OCI-M1 (cell line): ENCODE data around the gene AOAH.
"Not testable (repeated sequence)": the region's sequence is repeated elsewhere in the genome, so short reads cannot be mapped to it uniquely, and the experiment has no call there.

ENCODE experiments used
- DNase-seq: peaks from one replicate; lab custom pipeline; 2025; lab: John Stamatoyannopoulos, UW

Gene AOAH

GRCh38 chr7:36657036-36657660, 67.1 kb downstream of the AOAH start:
- no peak for DNase-seq

GRCh38 chr7:36654436-36654835, 69.9 kb downstream of the AOAH start:
- DNase-seq = no peak

GRCh38 chr7:36653663-36654355, 70.5 kb downstream of the AOAH start:
- DNase-seq = no peak

- no peak for DNase-seq
These were observed 71.2 kb downstream of the AOAH start for GRCh38 chr7:36653008-36653662.

- DNase-seq = no peak
These were observed 71.9 kb downstream of the AOAH start for GRCh38 chr7:36652431-36652830.

GRCh38 chr7:36651404-36651803, 72.9 kb downstream of the AOAH start:
- DNase-seq = no peak

GRCh38 chr7:36650766-36651312, 73.5 kb downstream of the AOAH start:
- no peak for DNase-seq

- no peak for DNase-seq
These were observed 74.0 kb downstream of the AOAH start for GRCh38 chr7:36650320-36650719.

- not testable (repeated sequence) for DNase-seq
These were observed 75.0 kb downstream of the AOAH start for GRCh38 chr7:36649319-36649718.

- no peak for DNase-seq
These were observed 75.9 kb downstream of the AOAH start for GRCh38 chr7:36648441-36648840.

- DNase-seq = no peak
These were observed 79.5 kb downstream of the AOAH start for GRCh38 chr7:36644625-36645422.

- no peak for DNase-seq
These were observed 81.9 kb downstream of the AOAH start for GRCh38 chr7:36642414-36642813.

GRCh38 chr7:36642010-36642409, 82.3 kb downstream of the AOAH start:
- DNase-seq = no peak

- no peak for DNase-seq
These were observed 83.6 kb downstream of the AOAH start for GRCh38 chr7:36640682-36641081.

GRCh38 chr7:36639826-36640225, 84.5 kb downstream of the AOAH start:
- DNase-seq = no peak

- DNase-seq = no peak
These were observed 85.6 kb downstream of the AOAH start for GRCh38 chr7:36638586-36639263.

- no peak for DNase-seq
These were observed 86.2 kb downstream of the AOAH start for GRCh38 chr7:36638140-36638539.

- no peak for DNase-seq
These were observed 86.9 kb downstream of the AOAH start for GRCh38 chr7:36637417-36637816.

GRCh38 chr7:36636126-36636525, 88.2 kb downstream of the AOAH start:
- no peak for DNase-seq

- DNase-seq = no peak
These were observed 89.2 kb downstream of the AOAH start for GRCh38 chr7:36635091-36635490.

GRCh38 chr7:36633377-36633776, 90.9 kb downstream of the AOAH start:
- DNase-seq = no peak
